ENCODE measurements around the gene ZNF236.
A peak's percentile ranks its signal among the peaks of the same experiment; 100 is the strongest.

The ZNF236 gene

GRCh38 chr18:76821875-76822505 lies 367 bp upstream of the ZNF236 start:
- no peak for FAIRE-seq

- FAIRE-seq, result no peak
Observed at GRCh38 chr18:76823161-76823538, 793 bp downstream of the ZNF236 start.

GRCh38 chr18:76823587-76824011 lies 1.2 kb downstream of the ZNF236 start:
- no peak for FAIRE-seq

GRCh38 chr18:76824145-76824676 lies 1.9 kb downstream of the ZNF236 start:
- no peak for FAIRE-seq

GRCh38 chr18:76824754-76825153 lies 2.4 kb downstream of the ZNF236 start:
- FAIRE-seq, result no peak

- FAIRE-seq, result no peak
Observed at GRCh38 chr18:76827205-76828200, 5.1 kb downstream of the ZNF236 start.

- no peak for FAIRE-seq
Observed at GRCh38 chr18:76834379-76834778, 12.0 kb downstream of the ZNF236 start.

GRCh38 chr18:76835380-76835779 lies 13.0 kb downstream of the ZNF236 start:
- FAIRE-seq, result no peak

GRCh38 chr18:76837071-76837470 lies 14.7 kb downstream of the ZNF236 start:
- peak; percentile 37 for FAIRE-seq

- FAIRE-seq, result no peak
Observed at GRCh38 chr18:76838182-76838581, 15.8 kb downstream of the ZNF236 start.

- no peak for FAIRE-seq
Observed at GRCh38 chr18:76839086-76839794, 16.9 kb downstream of the ZNF236 start.

GRCh38 chr18:76842837-76843530 lies 20.6 kb downstream of the ZNF236 start:
- no peak for FAIRE-seq

GRCh38 chr18:76844144-76844543 lies 21.8 kb downstream of the ZNF236 start:
- FAIRE-seq, result no peak

GRCh38 chr18:76844742-76845477 lies 22.6 kb downstream of the ZNF236 start:
- no peak for FAIRE-seq

- FAIRE-seq, result no peak
Observed at GRCh38 chr18:76846217-76846616, 23.9 kb downstream of the ZNF236 start.

- peak; percentile 64 for FAIRE-seq
Observed at GRCh38 chr18:76847916-76848315, 25.6 kb downstream of the ZNF236 start.

- no peak for FAIRE-seq
Observed at GRCh38 chr18:76850112-76850511, 27.8 kb downstream of the ZNF236 start.

GRCh38 chr18:76855594-76855993 lies 33.2 kb downstream of the ZNF236 start:
- no peak for FAIRE-seq

GRCh38 chr18:76857476-76857875 lies 35.1 kb downstream of the ZNF236 start:
- no peak for FAIRE-seq

- FAIRE-seq, result no peak
Observed at GRCh38 chr18:76859474-76860339, 37.4 kb downstream of the ZNF236 start.

GRCh38 chr18:76860411-76860810 lies 38.1 kb downstream of the ZNF236 start:
- FAIRE-seq, result no peak
